ENCODE results near the gene TTLL6.

- TF ChIP-seq CTCF (IDR thresholded peaks at IDR 0.05; ENCODE audit: poor library complexity) (no peak), EZH2phosphoT487 (IDR thresholded peaks at IDR 0.05; ENCODE audit: low read depth, severe bottlenecking, unreplicated experiment) (peak; percentile 96)
These were observed 98.0 kb downstream of the TTLL6 start for GRCh38 chr17:48718761-48719641.
